Stimulated activated CD8-positive, alpha-beta memory T cell treated with anti-CD3 and anti-CD28 coated beads, Interleukin-7, amount 100 ng/mL, for 4 hours (primary cell): Measurements from ENCODE around the gene PDPK1.
"Not testable (repeated sequence)": the region's sequence is repeated elsewhere in the genome, so short reads cannot be mapped to it uniquely, and the experiment has no call there.

Source experiments
- DNase-seq, 2 donors: peaks; one replicate each; pipeline ENCODE4 v3.0.0-alpha.2; 2020; ENCODE audit warnings: low read depth in 2 of 2

PDPK1 gene

DNA sequence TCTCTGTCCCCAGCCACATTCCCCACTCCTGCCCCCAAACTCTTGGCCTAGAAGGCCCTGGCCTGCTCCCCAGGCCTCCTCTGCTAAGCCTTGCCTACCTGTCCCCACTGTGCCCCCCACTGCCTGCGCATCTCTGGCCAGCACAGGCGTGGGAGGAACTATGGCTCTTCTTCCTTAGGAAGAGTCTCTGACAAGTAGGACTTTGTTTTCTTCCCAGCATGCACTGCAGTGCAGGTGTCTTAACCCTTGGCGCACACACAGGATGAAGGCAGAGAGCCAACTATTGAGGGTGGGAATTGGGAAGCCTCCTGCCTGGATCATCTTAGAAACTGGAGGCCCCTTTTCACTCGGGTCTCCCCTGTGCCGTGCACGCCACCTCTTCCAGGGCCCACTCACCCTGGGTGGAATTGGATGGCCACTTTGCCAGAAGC lies 14.0 kb upstream of the PDPK1 start:
- DNase-seq = no peak

DNA sequence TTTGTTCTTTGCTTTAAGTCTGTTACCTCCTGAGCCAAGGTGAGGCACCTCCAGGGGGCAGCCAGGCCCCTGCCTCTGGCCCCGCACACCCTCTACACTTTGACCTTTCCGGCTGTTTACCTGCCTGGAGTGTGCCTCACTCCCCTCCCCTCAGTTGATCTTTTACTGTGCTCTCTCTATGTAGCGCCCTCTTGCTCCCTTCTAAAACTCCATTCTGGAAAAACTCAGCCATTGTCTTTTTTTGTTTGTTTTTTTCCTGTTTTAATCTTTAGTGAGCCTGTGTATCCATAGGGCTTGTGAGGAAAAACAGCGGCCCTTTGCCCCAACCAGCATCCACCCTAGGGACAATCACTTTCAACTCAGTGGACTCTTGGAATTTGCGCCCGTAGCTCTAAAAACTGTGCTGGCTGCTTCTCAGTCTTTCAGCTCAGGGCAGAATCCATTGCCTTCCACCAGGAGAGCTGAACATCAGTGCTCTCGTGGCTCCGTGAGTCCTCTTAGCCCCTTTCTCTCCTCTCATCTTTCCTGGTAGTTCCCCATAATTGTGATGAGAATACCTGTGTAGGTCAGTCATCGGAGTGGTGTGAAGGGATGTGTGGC lies 13.4 kb upstream of the PDPK1 start:
- DNase-seq = no peak

DNA sequence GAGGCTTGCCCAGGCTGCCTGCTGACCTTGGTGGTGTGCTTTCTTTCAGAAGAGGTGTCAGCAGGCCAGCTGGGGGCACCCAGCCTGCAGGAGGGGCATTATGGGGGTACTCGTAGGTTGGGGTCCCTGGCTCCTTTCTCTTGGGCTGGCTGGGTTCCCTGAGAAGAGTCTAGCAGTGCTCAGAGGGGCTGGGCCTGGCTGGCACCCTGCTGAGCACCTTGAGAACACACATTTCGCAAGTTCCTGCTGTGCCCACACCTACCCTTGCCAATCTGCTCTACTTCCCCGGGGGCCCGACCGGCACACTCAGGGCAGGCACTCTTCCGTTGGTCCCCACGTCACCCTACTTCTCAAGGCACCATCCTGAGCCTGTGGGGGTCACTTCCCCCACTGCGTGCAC lies 11.7 kb upstream of the PDPK1 start:
- no peak for DNase-seq

DNA sequence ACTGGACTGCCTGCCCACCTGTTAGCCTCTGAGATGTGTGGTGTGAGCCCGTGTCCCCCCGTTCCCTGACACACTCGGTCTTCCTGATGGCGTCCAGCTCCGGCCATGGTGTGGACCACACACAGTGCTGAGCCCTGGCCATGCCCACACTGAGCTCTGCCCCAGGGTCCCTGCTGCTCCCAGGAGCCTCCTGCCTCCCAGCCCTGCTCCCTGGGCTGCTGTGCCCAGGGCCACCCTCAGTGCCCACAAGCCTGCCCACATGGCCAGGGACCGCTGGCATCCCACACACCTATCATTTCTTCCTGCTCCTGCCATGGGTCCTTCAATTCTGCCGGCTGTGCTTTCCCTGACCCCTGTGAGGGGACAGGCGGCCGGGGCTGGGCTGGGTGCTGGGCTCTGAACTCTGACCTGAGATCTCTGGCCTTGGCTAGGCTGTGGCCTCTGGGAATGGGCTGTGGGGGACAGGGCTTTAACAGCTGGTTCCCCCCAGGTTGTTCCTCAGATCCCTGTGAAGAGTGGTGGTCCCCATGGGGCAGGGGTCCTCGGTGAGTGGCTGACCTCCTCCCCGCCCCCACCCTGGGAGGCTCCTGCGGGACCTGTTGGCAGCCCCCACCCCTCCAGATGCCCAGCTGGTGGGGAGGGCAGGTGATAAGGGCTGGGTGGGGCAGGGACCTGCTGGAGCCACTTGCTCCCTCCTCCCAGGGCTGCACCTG lies 10.6 kb upstream of the PDPK1 start:
- no peak for DNase-seq

DNA sequence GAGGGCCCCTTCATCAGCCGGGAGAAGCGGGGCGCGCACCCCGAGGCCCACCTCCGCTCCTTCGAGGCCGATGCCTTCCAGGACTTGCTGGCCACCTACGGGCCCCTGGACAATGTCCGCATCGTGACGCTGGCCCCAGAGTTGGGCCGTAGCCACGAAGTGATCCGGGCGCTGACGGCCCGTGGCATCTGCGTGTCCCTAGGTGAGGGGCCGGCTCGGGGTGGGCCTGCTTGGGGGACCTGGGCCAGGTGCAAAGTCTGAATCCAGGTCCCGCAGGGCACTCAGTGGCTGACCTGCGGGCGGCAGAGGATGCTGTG lies 10.1 kb upstream of the PDPK1 start:
- DNase-seq = no peak

DNA sequence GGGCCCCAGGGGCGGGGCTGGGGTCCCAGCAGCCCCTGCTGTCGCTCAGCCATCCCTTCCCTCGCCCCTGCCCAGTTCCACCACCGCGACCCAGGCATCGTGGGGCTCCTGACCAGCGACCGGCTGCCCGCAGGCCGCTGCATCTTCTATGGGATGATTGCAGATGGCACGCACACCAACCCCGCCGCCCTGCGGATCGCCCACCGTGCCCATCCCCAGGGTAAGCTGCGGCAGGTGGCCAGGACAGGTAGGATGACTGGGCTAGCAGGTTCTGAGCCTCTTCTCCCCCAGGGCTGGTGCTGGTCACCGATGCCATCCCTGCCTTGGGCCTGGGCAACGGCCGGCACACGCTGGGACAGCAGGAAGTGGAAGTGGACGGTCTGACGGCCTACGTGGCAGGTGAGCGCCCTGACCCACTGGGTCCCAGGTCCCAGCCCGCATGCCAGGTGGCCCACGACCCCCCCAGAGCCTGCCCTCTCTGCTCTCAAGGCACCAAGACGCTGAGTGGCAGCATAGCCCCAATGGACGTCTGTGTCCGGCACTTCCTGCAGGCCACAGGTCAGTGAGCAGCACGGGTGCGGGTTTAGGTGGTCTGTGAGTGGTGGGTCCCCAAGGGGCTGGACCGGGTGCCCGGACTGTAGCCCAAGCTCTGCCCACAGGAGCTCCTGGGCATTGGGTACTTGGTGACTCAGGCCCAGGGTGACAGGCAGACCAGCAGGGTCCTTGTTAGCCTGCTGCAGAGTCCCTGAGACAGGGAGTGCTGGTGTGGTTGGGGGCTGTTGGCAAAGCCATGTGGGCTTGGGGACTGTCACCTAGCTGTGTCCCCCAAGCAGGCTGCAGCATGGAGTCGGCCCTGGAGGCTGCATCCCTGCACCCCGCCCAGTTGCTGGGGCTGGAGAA lies 9.4 kb upstream of the PDPK1 start:
- no peak for DNase-seq

DNA sequence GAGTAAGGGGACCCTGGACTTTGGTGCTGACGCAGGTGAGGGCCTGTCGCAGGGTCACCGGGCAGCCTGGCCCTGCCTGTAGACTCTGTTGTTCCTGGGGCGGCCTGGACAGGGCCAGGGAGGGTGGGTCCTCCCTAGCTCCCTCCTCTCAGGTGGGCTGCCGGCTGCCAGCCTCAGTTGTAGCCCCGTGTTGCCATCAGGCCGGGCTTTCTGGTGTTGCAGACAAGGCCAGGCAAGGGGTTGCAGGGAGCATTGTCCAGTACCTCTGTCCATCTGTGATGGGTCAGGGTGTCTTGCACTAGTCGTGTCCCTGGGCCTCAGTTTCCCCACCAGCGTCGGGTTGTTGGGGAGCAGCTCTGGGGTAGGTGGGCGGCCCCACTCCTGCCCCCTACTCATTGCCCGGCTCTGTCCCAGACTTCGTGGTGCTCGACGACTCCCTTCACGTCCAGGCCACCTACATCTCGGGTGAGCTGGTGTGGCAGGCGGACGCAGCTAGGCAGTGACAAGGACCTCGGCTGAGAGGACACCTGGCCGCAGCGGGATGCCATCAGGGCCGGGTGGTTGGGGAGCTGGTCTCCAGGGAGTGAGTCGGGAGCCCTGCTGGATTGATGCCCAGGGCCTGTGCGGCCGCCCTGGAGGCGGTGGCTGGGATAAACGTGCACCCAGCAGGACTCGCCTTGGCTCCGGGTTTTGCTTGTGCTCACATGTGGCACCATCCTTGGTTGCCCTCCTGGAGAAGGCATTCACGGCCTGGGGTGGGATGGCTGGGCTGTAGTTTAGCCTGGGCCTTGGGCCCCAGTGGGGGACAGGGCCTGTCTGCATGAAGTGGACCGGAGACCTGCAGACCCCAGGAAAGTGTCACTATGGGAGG lies 8.5 kb upstream of the PDPK1 start:
- DNase-seq = no peak

DNA sequence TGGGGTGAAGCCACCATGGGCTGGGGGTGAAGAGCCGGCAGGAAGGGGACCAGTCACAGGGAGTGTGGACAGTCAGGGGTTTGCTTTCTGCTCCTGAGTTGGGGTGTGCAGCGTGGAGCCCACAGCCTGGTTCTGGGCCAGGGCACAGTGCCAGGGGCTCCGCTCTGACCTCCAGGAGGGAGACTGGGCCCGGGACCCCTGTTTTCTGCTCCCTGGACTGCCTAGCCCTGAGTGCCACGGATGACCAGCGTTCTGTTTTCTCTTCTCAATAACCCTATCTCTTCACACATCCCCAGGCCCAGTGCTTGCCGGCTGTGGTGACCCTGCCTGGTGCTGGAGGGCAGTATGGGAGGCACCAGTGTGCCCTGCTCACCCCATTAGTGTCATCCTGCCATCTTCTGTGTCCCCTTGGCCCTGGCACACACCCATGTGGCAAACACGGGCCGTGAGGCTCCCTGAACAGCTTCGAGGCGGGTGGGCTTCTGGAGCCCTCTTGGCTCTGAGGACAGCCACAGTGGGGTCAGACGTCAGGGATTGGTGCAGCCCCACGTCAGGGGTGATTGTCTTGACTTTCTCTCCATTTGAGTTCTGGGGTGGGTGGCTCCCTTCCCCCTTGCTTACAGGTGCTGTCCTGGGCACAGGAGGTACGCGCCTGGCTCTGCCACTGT lies 7.7 kb upstream of the PDPK1 start:
- DNase-seq = no peak

DNA sequence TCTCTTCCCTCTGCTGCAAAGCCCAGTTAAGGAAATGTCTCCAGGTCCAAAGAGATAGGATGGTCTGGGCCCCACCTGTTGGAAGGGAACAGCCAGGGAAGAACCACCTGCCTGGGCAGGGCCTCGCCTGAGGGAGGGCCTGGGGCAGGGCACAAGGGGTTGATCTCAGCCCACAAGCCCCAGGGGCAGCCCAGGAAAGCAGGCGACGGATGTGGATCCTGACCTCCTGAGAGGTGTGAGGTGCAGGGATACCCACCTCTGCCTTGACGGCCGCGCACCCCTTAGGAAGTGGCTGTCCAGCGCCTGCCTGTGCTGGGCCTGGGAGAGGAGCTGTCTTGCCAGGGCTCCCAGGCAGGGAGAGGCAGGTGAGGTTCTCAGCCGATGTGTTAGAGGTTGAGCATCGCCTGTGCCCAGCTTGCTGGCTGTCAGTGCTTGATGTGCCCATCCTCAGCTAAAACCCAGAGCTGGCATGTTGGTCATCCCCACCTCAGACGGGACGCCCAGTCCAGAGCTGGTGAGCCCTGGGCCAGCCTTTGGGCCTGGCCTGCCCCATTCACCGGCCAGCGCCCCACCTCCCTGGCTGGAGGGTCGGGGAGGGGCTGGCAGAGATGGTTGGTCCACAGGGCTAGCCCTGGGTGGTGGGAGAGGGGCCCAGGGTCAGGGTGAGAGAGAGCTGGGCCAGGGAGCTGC lies 7.0 kb upstream of the PDPK1 start:
- no peak for DNase-seq

DNA sequence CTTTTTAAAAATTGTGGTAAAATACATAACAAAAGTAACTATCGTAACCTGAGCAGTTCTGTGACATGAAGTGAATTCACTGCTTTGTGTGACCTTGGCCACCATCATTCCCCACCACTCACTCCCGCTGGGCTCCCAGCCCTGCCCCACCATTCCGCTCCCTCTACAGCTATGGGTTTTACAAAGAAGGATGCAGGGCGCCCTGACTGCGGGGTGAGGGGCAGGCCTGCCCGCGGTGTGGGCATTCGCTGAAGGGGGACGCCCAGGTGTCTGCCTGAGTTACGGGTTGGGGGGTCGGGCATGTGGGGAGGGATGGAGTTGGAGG lies 6.5 kb upstream of the PDPK1 start, which contains the start of gene CEMP1:
Gene CEMP1, minus strand, starts transcription at position 38 of the 325 bp plus-strand sequence. CDS start 335 bp downstream, outside the sequence.
- DNase-seq = no peak

DNA sequence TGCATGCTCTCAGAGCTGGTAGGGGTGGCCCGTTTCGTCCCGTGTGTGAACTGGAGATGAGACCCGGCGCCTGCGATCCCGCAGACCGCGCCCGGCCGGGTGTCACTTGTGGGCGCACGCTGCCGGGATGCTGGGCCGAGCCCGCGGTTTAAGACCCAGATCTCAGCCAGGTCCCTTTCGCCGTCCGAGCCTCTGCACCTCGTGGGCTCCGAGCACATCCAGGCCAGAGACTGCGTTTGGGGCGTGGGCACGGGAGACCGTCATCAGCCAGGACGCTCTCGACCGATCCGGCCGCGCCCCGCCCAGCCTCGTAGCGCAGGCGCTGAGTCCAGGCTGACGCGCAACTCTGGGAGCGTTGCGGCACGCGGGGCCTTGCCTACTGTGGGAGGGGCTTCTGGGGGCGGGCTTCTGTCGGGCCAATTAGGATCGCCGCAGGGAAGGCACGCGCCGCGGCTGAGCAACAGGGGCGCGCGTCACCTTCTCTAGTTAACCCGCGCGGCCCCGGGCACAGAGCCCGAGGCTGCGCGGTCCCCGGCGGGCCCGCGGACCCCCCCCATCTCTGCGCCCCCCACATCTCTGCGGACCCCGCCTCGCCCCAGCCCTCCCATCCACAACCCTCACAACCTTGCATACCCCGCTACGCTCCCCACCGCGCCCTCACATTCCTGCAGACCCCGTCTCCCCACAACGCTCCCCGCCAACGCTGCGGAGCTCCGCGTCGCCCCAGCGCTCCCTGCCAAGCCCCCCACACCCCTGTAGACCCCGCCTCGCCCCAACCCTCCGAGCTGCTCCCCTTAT lies 5.9 kb upstream of the PDPK1 start:
- DNase-seq = peak; percentile 94 to 98

DNA sequence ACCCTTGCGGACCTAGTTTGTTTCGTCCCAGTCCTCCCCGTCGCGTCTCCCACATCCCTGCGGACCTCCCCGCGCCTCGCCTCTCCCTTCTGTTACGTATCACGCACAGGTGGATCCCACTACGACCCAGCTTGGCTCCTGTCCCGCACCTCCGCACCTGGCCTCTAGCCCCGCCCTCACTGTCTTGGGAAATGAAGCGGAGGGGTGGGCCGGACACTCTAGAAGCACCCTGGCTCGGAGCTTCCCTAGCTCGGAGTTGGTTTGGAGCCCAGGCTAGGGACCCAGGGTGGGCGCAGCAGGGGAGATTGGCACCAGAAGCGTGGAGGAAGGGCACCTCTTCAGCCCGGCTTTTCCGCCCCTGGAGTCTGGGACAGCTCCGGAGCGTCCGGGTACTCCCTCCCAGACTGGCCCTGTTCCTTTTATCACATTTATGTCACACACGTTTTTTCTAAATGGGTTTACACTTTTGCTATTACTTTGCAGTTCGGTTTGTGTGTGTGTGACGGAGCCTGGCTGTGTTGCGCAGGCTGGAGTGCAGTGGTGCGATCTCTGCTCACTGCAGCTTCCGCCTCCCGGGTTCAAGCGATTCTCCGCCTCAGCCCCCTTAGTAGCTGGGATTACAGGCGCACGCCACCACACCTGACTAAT lies 5.2 kb upstream of the PDPK1 start:
- peak in 1 of 2 donors; percentile 39 for DNase-seq

DNA sequence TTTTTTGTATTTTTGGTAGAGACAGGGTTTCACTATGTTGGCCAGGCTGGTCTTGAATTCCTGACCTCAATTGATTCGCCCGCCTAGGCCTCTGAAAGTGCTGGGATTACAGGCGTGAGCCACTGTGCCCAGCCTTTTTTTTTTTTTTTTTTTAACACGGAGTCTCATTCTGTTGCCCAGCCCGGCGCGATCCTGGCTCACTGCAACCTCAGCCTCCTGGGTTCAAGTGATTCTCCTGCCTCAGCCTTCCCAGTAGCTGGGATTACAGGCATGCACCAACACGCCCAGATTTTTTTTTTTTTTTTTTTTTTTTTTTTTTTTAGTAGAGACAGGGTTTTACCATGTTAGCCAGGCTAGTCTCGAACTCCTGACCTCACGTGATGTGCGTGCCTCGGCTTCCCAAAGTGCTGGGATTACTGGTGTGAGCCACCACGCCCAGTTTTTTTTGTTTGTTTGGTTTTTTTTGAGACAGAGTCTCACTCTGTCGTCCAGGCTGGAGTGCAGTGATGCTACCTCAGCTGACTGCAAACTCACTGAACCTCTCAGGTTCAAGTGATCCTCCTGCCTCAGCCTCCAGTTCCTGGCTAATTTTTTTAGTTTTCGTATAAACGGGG lies 4.6 kb upstream of the PDPK1 start:
- DNase-seq = not testable (repeated sequence)

DNA sequence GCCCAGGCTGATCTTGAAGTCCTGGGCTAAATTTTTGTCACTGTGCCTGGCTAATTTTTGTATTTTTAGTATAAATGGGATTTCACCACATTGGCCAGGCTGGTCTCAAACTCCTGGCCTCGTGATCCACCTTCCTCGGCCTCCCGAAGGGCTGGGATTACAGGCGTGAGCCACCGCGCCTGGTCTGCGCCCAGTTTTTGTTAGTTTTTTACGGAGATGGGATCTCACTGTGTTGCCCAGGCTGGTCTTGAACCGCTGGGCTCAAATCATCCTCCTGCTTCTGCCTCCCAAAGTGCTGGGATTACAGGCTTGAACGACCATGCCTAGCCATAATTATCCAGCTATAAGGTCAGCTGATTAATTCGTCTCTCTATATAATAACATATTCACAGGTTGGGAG lies 3.9 kb upstream of the PDPK1 start:
- no peak for DNase-seq

DNA sequence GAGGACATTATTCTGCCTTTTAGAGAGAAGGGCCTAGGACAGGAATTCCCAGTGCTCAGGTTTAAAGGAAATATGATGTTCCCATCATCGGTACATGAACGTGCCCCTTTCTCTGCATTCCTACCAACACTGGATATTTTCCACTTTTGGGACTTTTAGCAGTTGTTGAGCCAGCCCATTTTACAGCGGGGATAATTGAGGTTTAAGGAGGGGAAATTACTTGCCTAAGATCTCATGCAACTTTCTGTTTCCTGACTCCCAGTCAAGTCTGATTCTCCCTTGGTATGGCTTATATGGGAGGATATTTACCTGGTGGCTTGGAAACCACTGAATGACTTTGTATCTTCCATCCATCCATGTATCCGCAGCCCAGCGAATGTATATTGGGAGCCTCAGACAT lies 3.5 kb upstream of the PDPK1 start:
- DNase-seq = not testable (repeated sequence)

DNA sequence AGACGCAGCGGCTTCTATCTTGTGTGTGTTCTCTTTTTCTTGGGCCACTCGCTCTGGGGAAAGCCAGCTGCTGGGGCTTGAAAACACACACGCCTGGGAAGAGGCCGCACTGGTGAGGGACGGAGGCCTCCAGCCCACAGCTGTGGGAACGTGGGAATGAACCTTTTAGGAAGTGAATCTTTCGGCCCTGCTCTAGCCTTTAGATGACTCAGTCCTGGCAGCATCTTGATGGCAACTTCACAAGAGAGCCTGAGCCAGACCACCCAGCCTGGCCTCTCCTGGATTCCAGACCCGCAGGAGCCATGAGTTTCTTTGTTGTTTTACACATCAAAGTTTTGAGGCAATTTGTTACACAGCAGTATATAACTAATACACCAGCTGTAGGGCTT lies 2.2 kb upstream of the PDPK1 start:
- DNase-seq = no peak

DNA sequence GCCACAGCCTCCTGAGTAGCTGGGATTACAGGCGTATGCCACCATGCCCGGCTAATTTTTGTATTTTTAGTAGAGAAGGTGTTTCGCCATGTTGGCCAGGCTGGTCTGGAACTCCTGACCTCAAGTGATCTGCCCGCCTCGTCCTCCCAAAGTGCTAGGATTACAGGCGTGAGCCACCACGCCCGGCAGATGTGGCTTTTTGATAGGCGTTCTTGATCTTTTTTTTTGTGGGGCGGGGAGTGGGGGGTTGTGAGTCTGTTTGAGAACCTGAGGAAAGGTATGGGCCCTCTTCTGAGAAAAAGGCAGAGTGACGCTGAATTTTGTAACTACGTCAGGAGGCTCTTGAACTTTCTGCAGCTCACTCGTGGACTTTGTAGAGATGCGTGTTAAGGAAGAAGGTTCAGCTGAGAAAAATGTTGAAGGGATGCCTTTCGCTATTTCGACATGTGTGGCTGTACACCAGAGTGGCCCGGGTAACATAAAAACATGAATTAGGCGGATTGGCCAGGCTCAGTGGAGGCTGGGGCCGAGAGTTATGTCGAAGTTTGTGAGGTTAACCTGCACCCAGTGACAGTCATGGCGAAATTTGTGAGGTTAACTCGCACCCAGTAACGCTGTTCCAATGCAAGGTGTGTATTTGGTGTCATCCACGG lies 1.5 kb downstream of the PDPK1 start:
- DNase-seq = not testable (repeated sequence)

DNA sequence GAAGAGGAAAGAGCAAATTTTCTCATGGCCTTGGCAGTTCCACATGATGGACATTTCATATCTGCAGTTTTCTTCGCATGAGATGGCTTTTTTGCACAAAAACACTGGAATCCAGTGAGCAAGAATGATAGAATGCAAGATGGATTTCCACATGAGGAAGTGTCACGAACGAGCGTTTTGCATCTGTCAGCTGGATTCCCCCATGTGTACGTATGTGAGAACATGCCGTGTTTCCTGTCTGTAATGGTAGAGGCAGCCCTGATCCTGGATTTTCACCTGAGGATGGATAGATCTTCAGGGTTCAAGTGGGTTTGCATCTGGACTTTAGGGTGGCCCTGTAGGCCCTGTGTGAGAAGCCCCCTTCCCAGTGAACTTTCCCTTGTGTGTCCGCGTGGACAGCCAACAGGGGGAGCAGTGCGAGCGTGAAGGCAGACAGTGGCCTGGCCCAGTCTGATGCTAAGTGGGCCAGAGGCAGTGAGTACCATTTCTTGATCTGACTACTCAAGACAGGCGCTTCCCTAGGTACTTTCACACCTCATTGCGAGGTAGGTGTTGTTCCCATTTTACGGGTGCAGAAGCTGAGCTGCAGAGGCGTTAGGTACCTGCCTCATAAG lies 2.1 kb downstream of the PDPK1 start:
- not testable (repeated sequence) for DNase-seq
